K562 (cell line): Measurements from ENCODE around the gene CHAC1. TPM values are rescaled to one million over a fixed set of nuclear protein-coding genes. Genes with fewer than 3 reads are reported as not detected.

Source experiments
- ATAC-seq: fragments of 200-7000 bp; cut with Tn5 transposase; 3 replicates; pipeline ENCODE4 v1.9.1; 2020; ENCODE audit warnings: moderate library complexity
- BruUV-seq: library from RNA; stranded (reverse); fragments of 400-500 nt; replicated peaks from 2 replicates; lab custom pipeline; 2021; lab: Mats Ljungman, UMichigan
- CTCF ChIA-PET: fragments of 300-600 bp; formaldehyde crosslinking; extraction: SDS; loops from one replicate; lab custom pipeline; 2021; ENCODE audit warnings: low intra/inter-chr PET ratio; lab: Yijun Ruan, JAX
- POLR2A ChIA-PET: fragments of 300-600, 350-650 bp; sonication (Branson Sonifier 250); formaldehyde crosslinking; extraction: SDS; loops from one replicate; lab custom pipeline; 2021; ENCODE audit warnings: antibody characterized with exemption, inconsistent platforms; lab: Yijun Ruan, JAX
- DNase-seq, 4 experiments: peaks; one replicate each; pipeline versions ENCODE4 v3.0.0 to v3.0.0-alpha.2; 2011 to 2018; ENCODE audit warnings: low spot score in 3 of 4, mixed read lengths in 3 of 4; ENCODE audit errors: extremely low read depth in 1 of 4
- FAIRE-seq: peaks from 2 replicates; lab custom pipeline; 2011; peaks lifted over from hg19 to GRCh38; lab: Jason Lieb, UNC
- H2AFZ ChIP-seq: 2 replicates; pipeline ENCODE4 v1.6.0; 2011; ENCODE audit warnings: low read depth, low read length, control low read depth, inconsistent platforms
- H3K27ac ChIP-seq: fragments of 200-600 bp; 3 replicates; pipeline ENCODE4 v1.8.0; 2011; ENCODE audit warnings: low read depth, mild to moderate bottlenecking, control low read depth, inconsistent platforms, low read length, moderate library complexity, mixed read lengths; ENCODE audit errors: extremely low read depth
- H3K27me3 ChIP-seq, 2 experiments: fragments of 300-600 bp in 1 of 2; 2 replicates in 1 of 2; 3 replicates in 1 of 2; pipeline versions ENCODE4 v1.6.0 to v1.8.0; 2011; ENCODE audit warnings: inconsistent platforms in 2 of 2, low read length in 2 of 2, mild to moderate bottlenecking in 1 of 2, mixed read lengths in 1 of 2, moderate library complexity in 1 of 2; ENCODE audit not compliant: control insufficient read depth in 2 of 2, insufficient read depth in 2 of 2
- H3K36me3 ChIP-seq: fragments of 300-600 bp; 3 replicates; pipeline ENCODE4 v1.8.0; 2011; ENCODE audit warnings: mild to moderate bottlenecking, low read length, inconsistent platforms; ENCODE audit not compliant: control insufficient read depth, insufficient read depth
- H3K4me1 ChIP-seq, 2 experiments: fragments of 200-600 bp in 1 of 2; replicated peaks in 1 of 2; 2 replicates in 1 of 2; 3 replicates in 1 of 2; pipeline versions ENCODE4 v1.5.1 to v1.8.0; 2011; ENCODE audit warnings: inconsistent platforms in 2 of 2, low read length in 2 of 2, mild to moderate bottlenecking in 1 of 2, mixed read lengths in 1 of 2, moderate library complexity in 1 of 2; ENCODE audit not compliant: control insufficient read depth in 2 of 2, insufficient read depth in 2 of 2
- H3K4me2 ChIP-seq: 2 replicates; pipeline ENCODE4 v1.6.1; 2011; ENCODE audit warnings: low read length, control low read depth, inconsistent platforms, mixed read lengths; ENCODE audit not compliant: insufficient read depth
- H3K4me3 ChIP-seq: fragments of 200-600 bp; sonication (generic), shearing (Covaris generic); 2 replicates; pipeline ENCODE4 v1.5.1; 2016; ENCODE audit warnings: control low read depth, inconsistent platforms
- H3K79me2 ChIP-seq: fragments of 200-600 bp; 3 replicates; pipeline ENCODE4 v1.8.0; 2011; ENCODE audit warnings: low read length, inconsistent platforms; ENCODE audit not compliant: control insufficient read depth, insufficient read depth
- H3K9ac ChIP-seq, 2 experiments: 2 replicates each; pipeline versions ENCODE4 v1.6.0 to v1.6.1; 2011; ENCODE audit warnings: low read depth in 2 of 2, low read length in 2 of 2, control low read depth in 1 of 2, inconsistent platforms in 1 of 2, mild to moderate bottlenecking in 1 of 2, mixed read lengths in 1 of 2; ENCODE audit not compliant: insufficient read depth in 1 of 2
- H3K9me1 ChIP-seq: one replicate; pipeline ENCODE4 v1.6.0; 2011; ENCODE audit warnings: inconsistent platforms, mild to moderate bottlenecking, low read length, moderate library complexity; ENCODE audit not compliant: control insufficient read depth, insufficient read depth
- H3K9me3 ChIP-seq: replicated peaks from 2 replicates; pipeline ENCODE4 v1.5.1; 2011; ENCODE audit warnings: low read depth, low read length, inconsistent platforms; ENCODE audit not compliant: control insufficient read depth, insufficient read depth
- H4K20me1 ChIP-seq: replicated peaks from 2 replicates; pipeline ENCODE4 v1.6.1; 2011; ENCODE audit warnings: low read length, inconsistent platforms, mixed read lengths; ENCODE audit not compliant: control insufficient read depth, insufficient read depth
- ADNP ChIP-seq: fragments of 200-800 bp; sonication (Bioruptor generic); IDR thresholded peaks from 2 replicates; pipeline ENCODE4 v1.6.1; 2016; ENCODE audit warnings: missing genetic modification characterization, missing compliant biosample characterization
- ARID2 ChIP-seq: fragments of 450-650 bp; IDR thresholded peaks from 2 replicates; pipeline ENCODE4 v1.6.1; 2017; ENCODE audit warnings: antibody characterized with exemption, mild to moderate bottlenecking
- FOS ChIP-seq: IDR thresholded peaks from 3 replicates; pipeline ENCODE4 v1.6.1; 2011; ENCODE audit not compliant: insufficient read length; ENCODE audit errors: extremely low read depth
- FOXA3 ChIP-seq, 2 experiments: fragments of 450-650 bp in 1 of 2; sonication (generic) in 1 of 2; formaldehyde crosslinking; IDR thresholded peaks in 1 of 2; conservative IDR thresholded peaks in 1 of 2; 2 replicates each; pipeline versions ENCODE4 v1.4.0 to v1.8.0; 2020 to 2022; ENCODE audit warnings: mild to moderate bottlenecking in 2 of 2, missing genetic modification reagents in 1 of 2
- GTF2A2 ChIP-seq: IDR thresholded peaks from 2 replicates; pipeline ENCODE4 v1.6.1; 2016; ENCODE audit warnings: mild to moderate bottlenecking, missing genetic modification characterization, missing compliant biosample characterization
- HNRNPL ChIP-seq: fragments of 200-400 bp; formaldehyde crosslinking; IDR thresholded peaks from 2 replicates; pipeline ENCODE4 v1.6.1; 2017; ENCODE audit warnings: low read depth, mild to moderate bottlenecking, low read length
- NEUROD1 ChIP-seq: fragments of 150-350 bp; IDR thresholded peaks from 2 replicates; pipeline ENCODE4 v1.6.1; 2014; ENCODE audit warnings: borderline replicate concordance, low read length, low read depth; ENCODE audit not compliant: partially characterized antibody
- RBM39 ChIP-seq: fragments of 200-400 bp; formaldehyde crosslinking; optimal IDR thresholded peaks from 2 replicates; pipeline ENCODE3; 2018; ENCODE audit warnings: low read depth, low read length
- TOE1 ChIP-seq, 2 experiments: fragments of 450-650 bp in 1 of 2; sonication (generic) in 1 of 2; formaldehyde crosslinking in 1 of 2; IDR thresholded peaks; 2 replicates each; pipeline versions ENCODE4 v1.7.1 to v1.8.0; 2016 to 2022; ENCODE audit warnings: borderline replicate concordance in 2 of 2, mild to moderate bottlenecking in 2 of 2, antibody characterized with exemption in 1 of 2, inconsistent platforms in 1 of 2, low read depth in 1 of 2, missing genetic modification reagents in 1 of 2, moderate library complexity in 1 of 2
- ZNF316 ChIP-seq: fragments of 450-650 bp; IDR thresholded peaks from 2 replicates; pipeline ENCODE4 v1.6.1; 2016
- ZNF644 ChIP-seq: fragments of 200-800 bp; sonication (Bioruptor generic); IDR thresholded peaks from 2 replicates; pipeline ENCODE4 v1.6.1; 2016; ENCODE audit warnings: low read depth, missing genetic modification characterization, missing compliant biosample characterization
- whole genome bisulfite sequencing: fragments of 100-300 bp; shearing (Covaris generic); methylation state at CpG from one replicate; pipeline ENCODE4 v1.1.6; 2016; ENCODE audit warnings: low coverage, mixed read lengths; ENCODE audit not compliant: insufficient coverage; ENCODE audit errors: missing lambda C conversion rate; 5-methylcytosine and 5-hydroxymethylcytosine counted together
- in situ Hi-C: fragments of 300-500 bp; cut with MboI; formaldehyde crosslinking; loops from 4 replicates; pipeline ENCODE4 v1.15.0; 2018; ENCODE audit warnings: inconsistent platforms, mixed read lengths
- intact Hi-C: fragments of 100-400 bp; cut with micrococcal nuclease; formaldehyde crosslinking; loops from 2 replicates; pipeline ENCODE4 v1.14.2; 2022
- polyA plus RNA-seq, 8 experiments: library from polyadenylated mRNA; depleted of rRNA in 4 of 8; stranded (reverse) in 5 of 8; unstranded in 3 of 8; fragments of >200 nt; fragmentation: Nextera tagmentation in 2 of 8; fragmentation: Illumina TruSeq in 1 of 8; extraction: Ambion mirVana in 2 of 8; extraction: Trizol in 1 of 8; gene quantifications; 2 replicates each; pipeline versions ENCODE4 v1.2.1 to v1.2.3, GENCODE V29; 2011 to 2014; ENCODE audit warnings: inconsistent platforms in 1 of 8, missing spikeins in 1 of 8
- total RNA-seq, 7 experiments: library from RNA; depleted of rRNA in 6 of 7; stranded (reverse); fragments of >200 nt in 6 of 7; fragmentation: Illumina TruSeq in 2 of 7; extraction: Trizol in 2 of 7; gene quantifications; 2 replicates each; pipeline versions ENCODE4 v1.2.1 to v1.2.3, GENCODE V29; 2011 to 2021; ENCODE audit warnings: low replicate concordance in 1 of 7
- TF ChIP-seq, protein P1 (sequence below): fragments of 450-650 bp; IDR thresholded peaks from 2 replicates; pipeline ENCODE4 v1.6.1; 2017; ENCODE audit warnings: antibody characterized with exemption, mild to moderate bottlenecking

CHAC1 gene
- total and polyA plus RNA-seq, 9 of the 15 experiments (the other 6 are each of a cell fraction or from before 2014, with no cell fraction given) = 0.47 to 39.0 (median 7.5) TPM

DNA sequence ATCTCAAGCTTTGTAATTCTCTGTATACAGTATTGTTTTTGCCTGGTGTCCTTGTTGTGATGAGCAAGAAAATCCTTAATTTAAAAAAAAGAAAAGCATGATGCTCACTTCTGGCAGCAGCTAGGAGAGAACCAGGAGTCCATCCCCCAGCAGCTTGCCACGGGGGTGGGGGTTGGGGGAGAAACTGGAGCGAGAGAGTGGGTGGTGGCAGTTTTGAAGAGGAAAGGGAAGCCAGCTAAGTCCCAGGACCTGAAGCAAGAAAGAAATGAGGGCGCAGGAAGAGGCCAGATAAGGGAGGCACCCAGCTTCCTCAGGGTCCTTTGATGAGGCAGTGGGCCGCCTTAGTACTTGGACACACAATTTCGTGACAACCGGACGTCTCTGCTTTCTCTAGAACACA, 23.5 kb downstream of the CHAC1 start:
- 75% methylated on average over 7 of the region's 7 CpGs for WGBS
- in situ Hi-C loops = no loop called here
- no peak overlapping the region for H3K9ac ChIP-seq
- BruUV-seq = no TSS peak
- no peaks in the 10 kb centered on the region for H3K79me2 ChIP-seq
- peaks cover 56% of the 10 kb centered on the region; the same call in 2 of the 3 replicates for H3K36me3 ChIP-seq
- TF ChIP-seq NEUROD1 (no peak), FOXA3 (CRISPR knock-in tag; conservative IDR thresholded peaks at IDR 0.05 in 1 of 2, IDR thresholded peaks at IDR 0.05 in 1 of 2) (no peak)
- ChIA-PET CTCF (no interaction called here), POLR2A (interaction anchor here (0.5 to 1.5 kb wide), 3 partner anchors 15 to 581 kb away, joined by 3 to 4 read pairs (median 3); no protein-coding TSS in a partner anchor)
- H4K20me1 ChIP-seq = peaks cover 6% of the 10 kb centered on the region; the same call in 1 of the 2 replicates
- no peak for DNase-seq
- intact Hi-C loops = no loop called here
- H2AFZ ChIP-seq = no peak overlapping the region
- no peak overlapping the region for H3K4me3 ChIP-seq
- ATAC-seq = no peak
- no peak overlapping the region for H3K4me2 ChIP-seq
- no peaks in the 10 kb centered on the region for H3K27me3 ChIP-seq
- no peak overlapping the region for H3K27ac ChIP-seq
- H3K9me1 ChIP-seq = no peaks in the 10 kb centered on the region
- no peak for FAIRE-seq
- H3K9me3 ChIP-seq = no peaks in the 10 kb centered on the region
- no peaks in the 10 kb centered on the region; a peak in 1 of 5 replicates for H3K4me1 ChIP-seq

DNA sequence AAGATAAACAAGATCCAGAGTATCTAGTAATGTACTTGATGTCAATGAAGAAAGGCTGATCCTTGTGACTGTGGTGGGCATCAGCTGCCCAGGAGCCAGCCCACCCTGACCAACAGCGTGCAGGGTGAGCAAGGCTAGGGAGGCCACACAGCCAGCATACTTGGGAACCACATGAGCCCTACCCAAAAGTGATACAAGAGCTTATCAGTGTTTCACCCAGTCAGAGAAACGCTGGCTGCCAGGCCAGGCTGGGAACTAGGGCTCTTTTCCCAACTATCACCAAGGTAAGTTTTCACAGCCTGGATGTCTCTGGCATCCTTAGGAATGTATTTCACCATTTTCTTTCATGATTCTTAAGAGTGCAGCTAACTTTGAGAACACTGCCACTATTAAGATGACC, 24.9 kb downstream of the CHAC1 start:
- Histone ChIP-seq H3K4me1 (no peaks in the 10 kb centered on the region), H3K27me3 (no peaks in the 10 kb centered on the region), H3K36me3 (peaks cover 69% of the 10 kb centered on the region; the same call in 2 of the 3 replicates), H3K9ac (no peak overlapping the region), H3K9me3 (no peaks in the 10 kb centered on the region), H3K4me2 (no peak overlapping the region), H4K20me1 (peaks cover 6% of the 10 kb centered on the region; the same call in 1 of the 2 replicates), H3K9me1 (no peaks in the 10 kb centered on the region), H3K4me3 (no peak overlapping the region), H3K79me2 (no peaks in the 10 kb centered on the region), H2AFZ (no peak overlapping the region), H3K27ac (no peak overlapping the region)
- FAIRE-seq (no peak), ATAC-seq (no peak), DNase-seq (no peak)
- CTCF ChIA-PET = no interaction called here
- no TSS peak for BruUV-seq
- POLR2A ChIA-PET = interaction anchor here (0.5 to 0.6 kb wide), 2 partner anchors 15 to 105 kb away, joined by 3 read pairs; no protein-coding TSS in a partner anchor
- in situ Hi-C loops (no loop called here), intact Hi-C loops (no loop called here)
- 62% methylated on average over 2 of the region's 2 CpGs for WGBS
- TF ChIP-seq HNRNPL (no peak), ADNP (tag) (no peak), ARID2 (no peak), ZNF316 (no peak), TOE1 (IDR thresholded peaks at IDR 0.05; ENCODE audit: borderline replicate concordance) (no peak), TOE1 (CRISPR knock-in tag; IDR thresholded peaks at IDR 0.05; ENCODE audit: borderline replicate concordance, low read depth) (no peak), ZNF644 (tag) (no peak), RBM39 (no peak), GTF2A2 (tag) (no peak), FOS (no peak)
- TF ChIP-seq, protein P1, sequence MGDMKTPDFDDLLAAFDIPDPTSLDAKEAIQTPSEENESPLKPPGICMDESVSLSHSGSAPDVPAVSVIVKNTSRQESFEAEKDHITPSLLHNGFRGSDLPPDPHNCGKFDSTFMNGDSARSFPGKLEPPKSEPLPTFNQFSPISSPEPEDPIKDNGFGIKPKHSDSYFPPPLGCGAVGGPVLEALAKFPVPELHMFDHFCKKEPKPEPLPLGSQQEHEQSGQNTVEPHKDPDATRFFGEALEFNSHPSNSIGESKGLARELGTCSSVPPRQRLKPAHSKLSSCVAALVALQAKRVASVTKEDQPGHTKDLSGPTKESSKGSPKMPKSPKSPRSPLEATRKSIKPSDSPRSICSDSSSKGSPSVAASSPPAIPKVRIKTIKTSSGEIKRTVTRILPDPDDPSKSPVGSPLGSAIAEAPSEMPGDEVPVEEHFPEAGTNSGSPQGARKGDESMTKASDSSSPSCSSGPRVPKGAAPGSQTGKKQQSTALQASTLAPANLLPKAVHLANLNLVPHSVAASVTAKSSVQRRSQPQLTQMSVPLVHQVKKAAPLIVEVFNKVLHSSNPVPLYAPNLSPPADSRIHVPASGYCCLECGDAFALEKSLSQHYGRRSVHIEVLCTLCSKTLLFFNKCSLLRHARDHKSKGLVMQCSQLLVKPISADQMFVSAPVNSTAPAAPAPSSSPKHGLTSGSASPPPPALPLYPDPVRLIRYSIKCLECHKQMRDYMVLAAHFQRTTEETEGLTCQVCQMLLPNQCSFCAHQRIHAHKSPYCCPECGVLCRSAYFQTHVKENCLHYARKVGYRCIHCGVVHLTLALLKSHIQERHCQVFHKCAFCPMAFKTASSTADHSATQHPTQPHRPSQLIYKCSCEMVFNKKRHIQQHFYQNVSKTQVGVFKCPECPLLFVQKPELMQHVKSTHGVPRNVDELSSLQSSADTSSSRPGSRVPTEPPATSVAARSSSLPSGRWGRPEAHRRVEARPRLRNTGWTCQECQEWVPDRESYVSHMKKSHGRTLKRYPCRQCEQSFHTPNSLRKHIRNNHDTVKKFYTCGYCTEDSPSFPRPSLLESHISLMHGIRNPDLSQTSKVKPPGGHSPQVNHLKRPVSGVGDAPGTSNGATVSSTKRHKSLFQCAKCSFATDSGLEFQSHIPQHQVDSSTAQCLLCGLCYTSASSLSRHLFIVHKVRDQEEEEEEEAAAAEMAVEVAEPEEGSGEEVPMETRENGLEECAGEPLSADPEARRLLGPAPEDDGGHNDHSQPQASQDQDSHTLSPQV = no peak
